Stimulated activated CD8-positive, alpha-beta memory T cell treated with anti-CD3 and anti-CD28 coated beads, Interleukin-4, amount 100 ng/mL, for 48 hours (primary cell): ENCODE results near the gene ADAMTS7.
"Not testable (repeated sequence)": the region's sequence is repeated elsewhere in the genome, so short reads cannot be mapped to it uniquely, and the experiment has no call there.

Source experiments
- DNase-seq: peaks from one replicate; pipeline ENCODE4 v3.0.0-alpha.2; 2020

ADAMTS7 gene

DNA sequence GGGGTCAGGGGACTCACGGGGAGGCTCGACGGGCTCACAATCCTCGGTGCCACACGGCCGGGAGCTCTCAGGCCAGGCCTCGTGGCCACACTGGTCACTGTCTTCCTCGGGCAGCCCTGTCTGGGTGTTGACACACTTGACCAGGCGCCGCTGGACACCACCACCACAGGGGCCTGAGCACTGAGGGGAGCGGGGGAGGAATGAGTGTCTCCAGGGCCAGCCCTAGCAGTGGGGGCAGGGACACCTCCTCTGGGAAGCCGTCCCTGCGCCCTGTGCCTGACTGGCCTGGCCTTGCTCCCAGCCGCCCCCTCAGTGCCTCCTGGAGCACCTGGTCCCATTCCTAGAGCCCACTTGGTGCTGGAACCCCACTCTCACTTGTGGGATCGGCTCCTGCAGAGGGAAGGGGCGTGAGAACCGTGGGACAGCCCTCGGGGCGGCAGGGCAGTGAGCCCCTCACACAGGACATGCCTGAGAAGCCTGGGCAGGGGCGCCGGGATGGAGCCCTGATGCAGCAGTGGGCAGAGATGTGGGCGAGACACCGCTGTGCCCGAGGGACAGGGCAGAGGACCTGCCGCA, 48.8 kb downstream of the ADAMTS7 start:
- DNase-seq: not testable (repeated sequence)

DNA sequence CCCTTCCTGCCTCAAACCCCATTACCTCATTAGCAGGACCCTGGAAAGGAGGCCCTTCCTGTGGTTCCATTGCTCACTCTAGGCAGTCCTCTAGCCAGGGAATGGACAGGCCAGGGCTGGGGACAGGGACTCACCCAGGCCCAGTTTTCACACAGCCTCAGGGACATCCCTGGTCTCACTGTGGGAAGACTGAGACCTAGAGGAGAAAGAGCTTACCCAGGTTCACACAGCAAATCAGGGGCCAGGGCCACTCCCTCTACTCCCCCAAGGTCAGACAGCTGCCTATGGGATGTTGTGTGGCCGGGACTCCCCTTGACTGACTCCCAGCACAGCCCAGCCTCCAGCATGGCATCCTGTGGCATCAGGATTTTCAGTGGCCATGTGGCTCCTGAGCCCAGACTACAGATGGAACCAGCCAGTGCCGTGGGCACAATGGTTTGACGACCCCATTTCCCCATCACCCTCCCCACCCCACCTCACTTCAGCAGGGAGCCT, 49.3 kb downstream of the ADAMTS7 start:
- DNase-seq: no peak

GRCh38 chr15:78761475-78761874, 49.8 kb downstream of the ADAMTS7 start:
- peak; percentile 75 for DNase-seq

GRCh38 chr15:78761020-78761419, 50.2 kb downstream of the ADAMTS7 start:
- no peak for DNase-seq

DNA sequence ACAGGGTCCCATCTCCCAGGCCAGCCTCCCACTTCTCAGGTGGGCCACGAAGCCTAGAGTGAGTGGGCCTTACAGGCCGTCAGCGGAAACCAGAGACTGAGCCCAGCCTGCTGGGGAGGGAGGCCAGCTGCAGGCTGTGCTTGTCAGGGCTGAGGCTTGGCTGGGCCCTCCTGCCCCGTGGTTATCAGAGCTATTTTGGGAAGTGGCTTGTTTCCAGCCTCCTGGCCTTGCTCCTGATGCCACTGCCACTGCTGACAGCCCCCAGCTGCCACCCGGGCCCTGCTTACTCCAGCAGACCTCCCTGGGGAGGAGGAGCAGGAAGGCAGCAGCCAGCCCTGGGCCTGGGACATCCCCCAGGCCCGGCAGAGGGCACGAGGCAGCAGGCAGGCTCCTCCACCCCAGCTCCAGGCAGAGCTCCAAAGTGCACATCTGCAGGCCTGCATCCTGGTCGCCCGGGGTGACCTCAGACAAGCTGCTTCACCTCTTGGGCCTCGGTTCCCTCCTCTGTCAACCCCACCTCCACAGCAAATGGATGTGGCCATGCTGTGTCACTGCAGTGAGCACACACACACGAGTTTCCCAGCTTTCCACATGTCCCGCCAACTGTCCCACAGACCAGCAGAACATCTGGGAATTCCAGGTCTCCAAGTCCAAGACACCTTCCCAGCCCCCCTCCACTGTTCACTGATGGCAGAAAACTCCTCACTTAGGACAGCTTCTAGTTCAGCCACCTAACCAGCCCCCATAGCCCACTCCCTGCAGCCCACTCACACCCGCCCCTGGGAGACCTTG, 51.0 kb downstream of the ADAMTS7 start:
- DNase-seq: not testable (repeated sequence)

DNA sequence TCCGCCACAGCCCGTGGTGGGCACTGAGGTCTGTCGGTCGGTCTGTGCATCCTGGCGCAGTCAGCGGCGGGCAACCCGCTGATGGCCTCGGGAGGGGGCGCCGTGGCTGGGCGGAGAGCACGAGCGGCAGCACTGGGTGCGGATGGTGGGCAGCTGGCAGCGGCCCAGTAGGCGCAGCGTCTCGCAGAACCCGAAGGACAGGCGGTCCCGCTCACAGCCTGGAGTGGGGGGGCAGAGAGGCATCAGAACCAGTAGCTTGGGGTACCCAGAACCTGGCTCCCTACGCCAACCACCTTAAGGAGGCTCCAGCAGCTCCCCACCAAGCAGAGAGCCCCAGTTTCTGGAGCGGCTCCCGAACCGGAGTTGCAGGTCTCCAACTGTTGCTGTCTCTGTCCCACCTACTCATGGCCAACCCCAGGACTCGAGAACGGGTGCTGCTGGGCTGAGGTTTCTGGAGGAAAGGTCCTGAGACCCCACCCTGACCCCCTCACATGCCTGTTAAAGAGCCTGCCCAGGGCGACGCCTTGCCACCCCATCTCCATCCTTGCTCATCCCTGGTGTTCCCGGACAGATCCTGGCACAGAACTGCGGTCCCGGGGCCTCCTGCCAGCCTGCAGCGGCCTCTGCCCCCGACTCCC, 51.8 kb downstream of the ADAMTS7 start:
- not testable (repeated sequence) for DNase-seq

DNA sequence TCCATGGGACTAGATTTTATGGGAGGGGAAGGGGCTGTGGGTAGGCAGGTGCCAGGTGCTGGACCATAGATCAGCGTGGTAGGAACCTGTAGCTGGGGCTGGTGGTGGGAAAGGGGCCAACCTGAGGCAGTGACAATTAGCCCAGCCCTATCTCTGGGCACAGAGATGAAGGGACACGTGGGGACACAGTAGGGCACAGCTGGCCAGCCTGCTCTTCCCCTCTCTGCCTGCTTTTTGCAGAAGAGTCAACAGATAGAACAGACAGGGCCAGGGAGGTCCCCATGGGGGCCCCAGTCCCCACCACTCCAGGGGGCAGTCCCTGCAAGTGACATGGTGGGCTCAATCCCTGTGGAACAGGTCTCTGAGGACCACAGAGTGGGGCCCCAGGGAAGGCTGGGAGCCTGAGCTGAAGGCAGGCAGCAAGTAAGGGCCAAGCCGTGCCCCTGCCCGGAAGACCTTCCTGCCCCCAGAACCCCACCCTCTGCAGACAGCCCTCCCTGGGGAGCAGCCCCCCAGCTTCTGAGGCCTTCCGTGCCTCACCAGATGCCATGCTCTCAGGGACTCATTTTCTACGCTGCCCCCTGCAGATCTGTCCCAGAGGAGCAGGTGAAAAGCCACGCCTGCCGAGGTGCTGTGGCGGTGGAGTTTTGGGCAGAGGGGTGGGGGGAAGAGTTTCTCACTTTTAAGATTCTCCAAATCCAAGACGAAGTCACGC, 52.6 kb downstream of the ADAMTS7 start:
- DNase-seq: not testable (repeated sequence)

DNA sequence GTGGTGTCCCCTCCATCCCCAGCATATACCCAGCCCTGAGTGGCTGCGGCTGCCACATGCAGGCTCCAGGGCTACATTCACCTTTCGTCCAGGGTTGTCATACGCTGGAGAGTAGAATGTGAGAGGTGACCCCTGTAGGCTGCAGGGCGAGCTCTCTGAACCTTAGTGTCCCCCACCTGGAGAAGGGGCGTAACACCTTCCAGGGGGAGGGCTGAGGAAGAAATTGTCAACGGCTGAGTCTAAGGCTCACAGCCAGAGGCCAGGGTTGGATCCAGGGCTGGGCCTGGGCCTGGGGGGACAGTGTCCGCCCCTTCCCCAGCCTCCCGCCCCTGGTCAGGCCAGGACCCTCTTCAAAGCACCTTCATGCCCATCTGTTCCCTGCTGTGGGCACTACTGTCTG, 53.2 kb downstream of the ADAMTS7 start:
- not testable (repeated sequence) for DNase-seq

- DNase-seq: no peak
These were observed 53.7 kb downstream of the ADAMTS7 start for GRCh38 chr15:78757636-78757905.

DNA sequence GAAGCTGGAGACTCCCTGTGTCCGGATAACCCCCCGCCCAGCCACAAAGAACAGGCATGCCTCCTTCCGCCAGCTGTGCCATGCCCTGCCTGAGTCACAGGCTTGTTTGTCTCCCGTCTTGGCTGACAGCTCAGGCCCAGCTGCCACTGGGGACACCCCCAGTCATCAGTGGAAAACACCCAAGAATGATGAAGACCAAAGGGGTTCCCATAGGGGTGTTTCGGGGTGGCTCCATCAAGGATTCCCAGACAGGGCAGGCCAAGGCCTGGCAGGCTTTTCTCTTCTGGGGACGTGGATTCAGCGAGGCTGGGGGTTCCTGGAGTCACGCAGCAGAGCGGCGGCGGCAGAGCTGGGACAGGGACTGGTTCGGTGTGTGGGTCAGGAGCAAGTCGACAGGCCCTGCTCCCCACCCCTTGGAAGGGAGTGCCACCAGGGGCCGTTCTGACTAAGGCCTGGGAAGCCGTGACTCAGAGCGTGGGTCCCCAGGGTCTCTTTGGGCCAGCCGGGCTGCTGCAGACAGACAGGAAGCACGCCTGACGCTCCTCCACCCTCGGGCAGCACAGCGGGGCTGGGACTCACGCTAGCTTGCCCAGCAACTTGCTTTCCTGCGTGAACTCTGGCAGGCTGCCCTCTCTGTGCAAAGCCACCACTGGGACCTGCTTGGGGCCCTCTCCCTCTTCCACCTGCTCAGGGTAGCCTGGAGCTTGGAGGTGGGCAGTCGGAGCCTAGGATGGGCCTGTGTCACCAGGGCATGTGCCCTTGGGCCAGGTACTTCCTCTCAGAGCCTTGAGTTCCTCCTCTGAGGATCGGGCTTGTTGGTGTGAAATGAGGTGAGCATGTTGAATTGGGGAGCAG, 54.3 kb downstream of the ADAMTS7 start:
- peak; percentile 71 for DNase-seq

DNA sequence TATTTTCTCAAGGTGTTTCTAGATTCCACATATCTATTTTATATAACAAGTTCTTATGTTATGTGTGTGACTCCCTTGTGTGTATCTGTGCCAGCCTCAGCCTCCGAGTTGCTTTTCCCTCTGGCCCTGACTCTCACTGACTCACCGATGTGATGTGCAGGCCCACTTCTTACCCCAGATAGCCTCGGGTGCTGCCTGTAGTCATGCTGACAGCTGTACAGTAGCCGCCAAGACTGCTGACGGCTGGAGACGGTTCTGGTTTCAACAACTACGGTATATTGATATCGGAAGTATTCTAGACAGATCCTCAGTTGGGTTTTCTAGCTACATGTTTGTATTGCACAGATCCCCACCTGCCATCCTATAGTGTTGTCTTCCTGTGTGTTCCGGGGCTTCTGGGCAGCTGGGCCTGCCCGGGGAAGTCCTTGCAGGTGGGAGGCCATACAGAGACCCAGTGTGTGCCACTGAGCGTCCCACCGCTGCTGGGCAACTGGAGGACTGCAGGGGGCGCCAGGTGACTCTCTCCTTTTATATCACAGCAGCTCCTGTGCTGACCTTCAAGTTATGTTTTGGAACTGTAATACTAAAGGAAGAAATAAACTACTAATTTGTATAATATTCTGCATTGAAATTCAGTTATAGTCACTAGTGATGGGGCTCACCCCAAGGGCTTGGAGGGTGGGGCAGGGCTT, 55.2 kb downstream of the ADAMTS7 start:
- DNase-seq: peak; percentile 69

- DNase-seq: not testable (repeated sequence)
These were observed 56.5 kb downstream of the ADAMTS7 start for GRCh38 chr15:78754637-78755280.

GRCh38 chr15:78753751-78754535, 57.3 kb downstream of the ADAMTS7 start:
- not testable (repeated sequence) for DNase-seq

- DNase-seq: not testable (repeated sequence)
These were observed 58.0 kb downstream of the ADAMTS7 start for GRCh38 chr15:78753359-78753659.

GRCh38 chr15:78752492-78753358, 58.5 kb downstream of the ADAMTS7 start:
- no peak for DNase-seq

GRCh38 chr15:78751602-78751979, 59.7 kb downstream of the ADAMTS7 start:
- DNase-seq: no peak

DNA sequence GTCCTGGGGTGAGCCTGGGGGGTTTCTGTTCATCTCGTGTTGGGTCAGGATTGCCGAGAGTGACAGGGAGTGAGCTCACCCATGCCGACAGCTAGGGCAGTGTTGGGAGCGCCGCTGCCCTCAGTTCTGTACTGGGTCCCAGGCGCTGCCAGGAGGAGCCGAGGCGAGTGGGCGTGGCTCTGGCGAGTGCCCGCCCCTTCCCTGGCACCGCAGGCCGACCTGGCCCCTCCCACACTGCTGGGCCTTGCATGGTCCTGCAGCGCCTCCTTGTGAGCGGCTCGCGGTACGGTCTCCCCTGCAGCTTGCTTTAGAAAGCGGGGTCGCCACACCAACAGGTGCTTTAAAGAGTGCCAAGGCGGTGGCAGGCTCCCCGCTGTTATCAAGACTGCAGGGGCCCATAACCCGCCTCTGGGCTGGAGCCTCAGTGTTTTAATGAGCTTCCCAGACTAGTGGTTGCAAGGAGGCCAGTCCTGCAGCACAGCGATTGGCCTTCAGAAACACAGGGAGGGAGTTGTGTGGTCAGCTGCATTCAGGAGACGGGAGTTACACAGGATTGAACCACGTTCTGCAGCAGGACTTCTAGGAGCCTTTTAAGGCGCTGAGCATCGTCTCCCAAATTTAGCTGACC, 60.2 kb downstream of the ADAMTS7 start:
- DNase-seq: peak; percentile 97

GRCh38 chr15:78750566-78750965, 60.7 kb downstream of the ADAMTS7 start:
- DNase-seq: no peak

DNA sequence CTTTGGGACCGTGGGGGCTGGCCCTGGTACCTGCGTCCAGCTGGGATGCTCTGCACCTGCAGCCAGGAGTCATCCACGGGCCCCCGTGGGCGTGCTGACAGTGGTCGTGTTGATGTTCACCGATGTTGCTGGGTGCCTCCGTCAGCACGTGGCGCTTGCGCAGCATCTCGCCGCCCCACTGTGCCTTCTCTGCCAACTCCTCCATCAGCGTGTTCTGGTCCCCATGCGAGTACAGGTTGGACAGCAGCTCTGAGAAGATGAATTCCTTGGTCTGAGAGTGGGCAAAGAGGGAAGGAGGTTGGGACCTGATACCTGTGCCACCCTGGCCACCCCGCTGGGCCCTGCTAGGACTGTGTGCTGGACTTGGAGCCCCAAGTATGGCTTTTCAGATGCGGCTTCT, 61.4 kb downstream of the ADAMTS7 start:
- DNase-seq: no peak
